ENCODE results near the gene HSPE1. TPM values are rescaled to one million over a fixed set of nuclear protein-coding genes. Genes with fewer than 3 reads are reported as not detected.
"Not testable (repeated sequence)": the region's sequence is repeated elsewhere in the genome, so short reads cannot be mapped to it uniquely, and the experiment has no call there.

Gene HSPE1
- total and polyA plus RNA-seq, 2 experiments from 2014 or later: 54.6 to 188 TPM

DNA sequence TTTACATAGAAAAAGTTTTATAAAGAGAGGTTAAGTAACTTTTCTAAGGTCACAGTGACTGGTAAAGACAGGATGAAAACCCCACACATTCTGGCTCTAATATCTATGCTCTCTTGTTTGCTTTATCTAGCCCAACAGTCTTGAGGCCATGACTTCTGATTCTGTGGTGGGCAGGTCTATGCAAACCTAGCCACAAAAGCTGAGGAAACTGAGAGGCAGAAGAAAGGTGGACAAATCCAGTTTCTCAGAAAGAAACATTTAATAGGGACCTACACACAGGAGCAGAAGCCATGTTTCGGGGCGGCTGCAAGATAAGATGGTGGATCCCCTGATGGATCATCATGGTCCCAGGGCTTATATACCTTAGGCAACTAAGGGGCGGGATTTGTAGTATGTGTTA is 22.4 kb upstream of the HSPE1 start:
- H3F3A ChIP-seq (ENCODE audit: insufficient read depth): peaks cover 10% of the 10 kb centered on the region; the same call in 1 of the 2 replicates
- H3K9me3 ChIP-seq (ENCODE audit: low read depth): no peaks in the 10 kb centered on the region
- H3K79me2 ChIP-seq (ENCODE audit: insufficient read depth): no peaks in the 10 kb centered on the region
- TF ChIP-seq EZH2 (IDR thresholded peaks at IDR 0.05; ENCODE audit: insufficient read depth, poor library complexity, severe bottlenecking) (no peak), EZH2phosphoT487 (IDR thresholded peaks at IDR 0.05; ENCODE audit: insufficient read depth, low read depth) (no peak)
- H3K4me1 ChIP-seq (ENCODE audit: insufficient read depth): no peaks in the 10 kb centered on the region
- DNase-seq: no peak
- no peak overlapping the region for H3K9ac ChIP-seq
- H3K9me2 ChIP-seq (ENCODE audit: insufficient read depth): no peaks in the 10 kb centered on the region
- H2AFZ ChIP-seq: no peak overlapping the region
- no peak overlapping the region for H3K27ac ChIP-seq
- no peaks in the 10 kb centered on the region for H4K20me1 ChIP-seq (ENCODE audit: insufficient read depth)
- in situ Hi-C loops (cut with MboI): no loop called here
- H3K4me3 ChIP-seq: no peak overlapping the region
- no peaks in the 10 kb centered on the region for H3K27me3 ChIP-seq (replicated peaks; ENCODE audit: insufficient read depth)
- WGBS, 2 experiments (ENCODE audit: low coverage in 1 of 2, low lambda C conversion rate in 2 of 2, missing lambda C conversion rate in 2 of 2): 98 to 100% methylated on average over 3 of the region's 3 CpGs
- H3K4me2 ChIP-seq (ENCODE audit: unreplicated experiment): no peak overlapping the region
- H3K36me3 ChIP-seq (ENCODE audit: low read depth): peaks cover 52% of the 10 kb centered on the region; the same call in 1 of the 2 replicates

DNA sequence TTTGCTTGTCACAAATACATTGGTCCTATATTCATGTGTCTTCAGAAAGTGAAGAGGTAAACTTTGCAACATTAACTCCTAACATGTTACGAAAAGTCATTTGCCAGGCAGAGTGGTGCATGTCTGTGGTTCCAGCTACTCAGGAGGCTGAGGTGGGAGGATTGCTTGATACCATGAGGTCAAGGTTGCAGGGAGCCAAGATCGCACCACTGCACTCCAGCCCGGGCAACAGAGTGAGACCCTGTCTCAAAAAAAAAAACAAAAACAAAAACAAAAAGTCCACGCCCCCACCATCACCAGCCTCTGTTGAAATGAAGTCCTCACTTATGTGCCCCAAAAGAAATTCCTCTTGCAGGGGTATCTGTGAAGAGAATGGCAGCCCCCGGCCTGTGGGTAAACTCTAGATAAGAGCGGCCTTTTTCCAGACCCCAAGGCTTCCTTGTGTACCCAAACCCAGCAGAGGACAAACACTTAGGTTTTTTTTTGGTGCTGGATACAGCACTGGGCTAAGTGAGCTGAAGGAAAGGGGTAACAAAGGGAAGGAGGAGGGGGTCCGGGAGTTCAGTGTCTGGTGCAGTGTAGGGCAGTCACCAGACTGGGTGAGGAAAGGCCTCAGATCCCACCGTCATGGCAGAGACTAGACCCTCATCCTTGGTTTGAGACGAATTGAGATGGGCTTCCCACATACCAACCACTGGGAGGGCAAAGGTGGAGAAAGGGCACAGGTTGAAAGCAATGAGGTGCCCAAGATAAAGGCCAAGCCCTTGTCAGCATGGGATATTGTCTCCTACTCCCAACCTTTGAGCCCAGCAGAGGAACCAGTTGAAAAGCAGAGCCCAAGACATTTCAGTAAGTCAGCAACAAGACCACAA is 19.8 kb upstream of the HSPE1 start:
- Histone ChIP-seq H3K4me2 (ENCODE audit: unreplicated experiment) (no peak overlapping the region), H3K27me3 (replicated peaks; ENCODE audit: insufficient read depth) (no peaks in the 10 kb centered on the region), H3K27ac (no peak overlapping the region), H3F3A (ENCODE audit: insufficient read depth) (peaks cover 31% of the 10 kb centered on the region), H3K36me3 (ENCODE audit: low read depth) (peaks cover 35% of the 10 kb centered on the region; the same call in 1 of the 2 replicates), H3K9me3 (ENCODE audit: low read depth) (no peaks in the 10 kb centered on the region), H3K9me2 (ENCODE audit: insufficient read depth) (no peaks in the 10 kb centered on the region), H2AFZ (no peak overlapping the region), H3K79me2 (ENCODE audit: insufficient read depth) (no peaks in the 10 kb centered on the region), H3K4me3 (no peak overlapping the region), H4K20me1 (ENCODE audit: insufficient read depth) (no peaks in the 10 kb centered on the region), H3K9ac (no peak overlapping the region), H3K4me1 (ENCODE audit: insufficient read depth) (no peaks in the 10 kb centered on the region)
- TF ChIP-seq EZH2phosphoT487 (IDR thresholded peaks at IDR 0.05; ENCODE audit: insufficient read depth, low read depth): no peak
- TF ChIP-seq EZH2 (IDR thresholded peaks at IDR 0.05; ENCODE audit: insufficient read depth, poor library complexity, severe bottlenecking): no peak
- DNase-seq: no peak
- in situ Hi-C loops (cut with MboI): no loop called here
- 91 to 92% methylated on average over 8 to 9 of the region's 9 CpGs for WGBS, 2 experiments (ENCODE audit: low coverage in 1 of 2, low lambda C conversion rate in 2 of 2, missing lambda C conversion rate in 2 of 2)

DNA sequence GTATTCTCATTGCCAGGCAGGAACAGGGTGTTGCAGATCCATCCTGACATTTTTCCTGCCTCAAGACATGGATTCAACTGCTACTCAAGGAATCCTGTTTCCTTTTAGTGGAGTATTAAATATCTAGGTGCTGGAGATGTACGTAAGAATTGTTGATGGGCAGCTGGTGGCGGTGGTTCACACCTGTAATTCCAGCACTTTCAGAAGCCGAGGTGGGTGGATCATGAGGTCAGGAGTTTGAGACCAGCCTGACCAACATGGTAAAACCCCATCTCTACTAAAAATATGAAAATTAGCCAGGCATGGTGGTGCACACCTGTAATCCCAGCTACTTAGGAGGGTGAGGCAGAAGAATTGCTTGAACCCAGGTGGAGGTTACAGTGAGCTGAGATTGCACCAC is 15.9 kb upstream of the HSPE1 start:
- H3K4me2 ChIP-seq (ENCODE audit: unreplicated experiment); DNase-seq; H3K9me2 ChIP-seq (ENCODE audit: insufficient read depth); H3K27ac ChIP-seq; H3K79me2 ChIP-seq (ENCODE audit: insufficient read depth); in situ Hi-C loops (cut with MboI); H2AFZ ChIP-seq; H3K9me3 ChIP-seq (ENCODE audit: low read depth); H3K4me1 ChIP-seq (ENCODE audit: insufficient read depth); H3K4me3 ChIP-seq; H4K20me1 ChIP-seq (ENCODE audit: insufficient read depth); H3K27me3 ChIP-seq (replicated peaks; ENCODE audit: insufficient read depth); H3K9ac ChIP-seq: not testable (repeated sequence)
- Histone ChIP-seq H3K36me3 (ENCODE audit: low read depth) (peaks cover 44% of the 10 kb centered on the region), H3F3A (ENCODE audit: insufficient read depth) (peaks cover 60% of the 10 kb centered on the region)
- 98 to 99% methylated on average over 3 of the region's 3 CpGs for WGBS, 2 experiments (ENCODE audit: low coverage in 1 of 2, low lambda C conversion rate in 2 of 2, missing lambda C conversion rate in 2 of 2)

DNA sequence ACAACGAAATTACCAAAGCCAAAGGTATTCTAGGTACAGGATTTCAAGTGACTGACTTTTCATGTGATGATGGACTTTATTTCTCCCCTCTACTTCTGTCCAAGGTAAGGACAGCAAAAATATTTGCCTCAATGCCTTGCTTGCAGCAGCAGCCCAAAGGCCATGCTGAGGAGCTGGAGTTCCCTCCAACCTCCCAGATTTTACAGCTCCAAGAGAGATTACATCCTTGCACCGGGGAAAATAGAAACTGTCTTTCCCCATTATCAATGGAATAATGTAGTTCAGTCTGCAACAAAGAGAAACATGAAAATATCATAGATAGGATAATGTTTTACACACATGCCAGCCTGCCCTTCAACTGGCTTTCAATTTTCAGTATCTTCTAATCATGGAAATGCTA is 14.0 kb upstream of the HSPE1 start:
- DNase-seq: no peak
- no peak overlapping the region for H2AFZ ChIP-seq
- no peaks in the 10 kb centered on the region for H3K9me2 ChIP-seq (ENCODE audit: insufficient read depth)
- H3K9ac ChIP-seq: no peak overlapping the region
- no peaks in the 10 kb centered on the region for H3K4me1 ChIP-seq (ENCODE audit: insufficient read depth)
- no peak overlapping the region for H3K4me2 ChIP-seq (ENCODE audit: unreplicated experiment)
- whole genome bisulfite sequencing, 2 experiments (ENCODE audit: low coverage in 1 of 2, low lambda C conversion rate in 2 of 2, missing lambda C conversion rate in 2 of 2): 75 to 81% methylated on average over 2 of the region's 2 CpGs
- peaks cover 62% of the 10 kb centered on the region for H3K36me3 ChIP-seq (ENCODE audit: low read depth)
- H3K27me3 ChIP-seq (replicated peaks; ENCODE audit: insufficient read depth): no peaks in the 10 kb centered on the region
- no peaks in the 10 kb centered on the region for H4K20me1 ChIP-seq (ENCODE audit: insufficient read depth)
- no peak overlapping the region for H3K4me3 ChIP-seq
- H3K9me3 ChIP-seq (ENCODE audit: low read depth): no peaks in the 10 kb centered on the region
- H3K79me2 ChIP-seq (ENCODE audit: insufficient read depth): peaks cover 5% of the 10 kb centered on the region
- no peak overlapping the region for H3K27ac ChIP-seq
- in situ Hi-C loops (cut with MboI): no loop called here
- TF ChIP-seq EZH2 (IDR thresholded peaks at IDR 0.05; ENCODE audit: insufficient read depth, poor library complexity, severe bottlenecking) (no peak), EZH2phosphoT487 (IDR thresholded peaks at IDR 0.05; ENCODE audit: insufficient read depth, low read depth) (no peak)
- H3F3A ChIP-seq (ENCODE audit: insufficient read depth): peaks cover 77% of the 10 kb centered on the region
